ENCODE measurements around the gene PNMA6A.
"Not testable (repeated sequence)": the region's sequence is repeated elsewhere in the genome, so short reads cannot be mapped to it uniquely, and the experiment has no call there.

The PNMA6A gene

DNA sequence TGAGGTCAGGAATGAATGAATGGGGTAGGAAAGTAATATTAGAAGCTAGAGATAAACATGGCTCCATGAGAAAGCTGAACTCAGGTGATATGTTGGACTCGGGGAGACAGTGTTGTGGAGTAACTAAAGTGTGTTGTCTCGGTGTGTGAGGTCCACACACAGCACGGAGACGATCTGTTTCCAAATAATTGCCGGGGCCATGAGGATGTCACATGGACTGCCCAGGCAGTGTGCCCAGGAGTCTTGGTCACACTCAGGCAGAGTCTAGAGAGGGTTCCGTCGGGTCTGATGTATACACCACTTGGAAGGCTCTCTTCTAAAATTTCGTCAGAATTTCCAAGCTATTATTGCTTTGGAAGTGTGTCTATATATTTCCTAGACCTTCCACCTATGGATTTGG, 48.0 kb downstream of the PNMA6A start:
- H3K9me3 ChIP-seq (ENCODE audit: control insufficient read depth in 2 of 2, low read length in 2 of 2); H3K4me1 ChIP-seq (ENCODE audit: control insufficient read depth in 2 of 2, insufficient read depth in 2 of 2, low read length in 2 of 2); H3K27me3 ChIP-seq (ENCODE audit: control insufficient read depth in 2 of 2, insufficient read depth in 2 of 2, low read length in 2 of 2); H3K9ac ChIP-seq (ENCODE audit: low read depth in 1 of 2, low read length in 2 of 2); H3K36me3 ChIP-seq (ENCODE audit: control insufficient read depth in 2 of 2, insufficient read depth in 2 of 2, low read length in 2 of 2); H3K4me3 ChIP-seq (ENCODE audit: low read length in 2 of 2); H3K27ac ChIP-seq (ENCODE audit: low read depth in 2 of 2, low read length in 2 of 2): not testable (repeated sequence)

DNA sequence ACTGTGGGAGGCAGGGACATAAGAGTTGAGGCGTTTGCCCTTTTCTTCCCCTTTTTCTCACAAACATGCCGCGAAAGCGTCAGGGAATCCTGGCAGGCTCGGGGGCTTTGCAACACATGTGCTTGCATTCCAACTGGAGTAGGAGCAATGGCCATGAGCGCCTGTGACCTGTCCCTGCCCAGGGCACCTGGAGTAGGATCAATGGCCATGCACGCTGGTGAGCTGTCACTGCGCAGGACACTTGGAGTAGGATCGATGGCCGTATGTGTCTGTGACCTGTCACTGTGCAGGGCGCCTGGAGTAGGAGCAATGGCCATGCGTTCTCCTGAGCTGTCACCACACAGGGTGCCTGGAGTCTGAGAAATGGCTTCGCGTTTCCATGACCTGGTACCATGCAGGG, 51.2 kb downstream of the PNMA6A start:
- not testable (repeated sequence) for H3K4me3 ChIP-seq (ENCODE audit: low read length in 2 of 2); H3K36me3 ChIP-seq (ENCODE audit: control insufficient read depth in 2 of 2, insufficient read depth in 2 of 2, low read length in 2 of 2); H3K4me1 ChIP-seq (ENCODE audit: control insufficient read depth in 2 of 2, insufficient read depth in 2 of 2, low read length in 2 of 2); H3K9ac ChIP-seq (ENCODE audit: low read depth in 1 of 2, low read length in 2 of 2); H3K9me3 ChIP-seq (ENCODE audit: control insufficient read depth in 2 of 2, low read length in 2 of 2); H3K27ac ChIP-seq (ENCODE audit: low read depth in 2 of 2, low read length in 2 of 2); H3K27me3 ChIP-seq (ENCODE audit: control insufficient read depth in 2 of 2, insufficient read depth in 2 of 2, low read length in 2 of 2)

All from mucosa of rectum (tissue), 2 donors.